Right cardiac atrium (tissue), 5 donors: ENCODE data around the gene COL23A1. TPM values are rescaled to one million over a fixed set of nuclear protein-coding genes. Genes with fewer than 3 reads are reported as not detected.

ENCODE experiments used
- ATAC-seq, 2 donors: fragments of 200-7000 bp; cut with Tn5 transposase; one replicate each; pipeline versions ENCODE4 v1.8.0 to v1.9.1; 2020; ENCODE audit warnings: moderate library complexity in 2 of 2, mild to moderate bottlenecking in 1 of 2
- DNase-seq, 3 donors: peaks; one replicate each; pipeline ENCODE4 v3.0.0-alpha.2; 2020
- H3K27ac ChIP-seq: one replicate; pipeline ENCODE4 v1.5.1; 2013; ENCODE audit warnings: mild to moderate bottlenecking, low read length, control low read depth, moderate library complexity
- H3K27me3 ChIP-seq: one replicate; pipeline ENCODE4 v1.6.1; 2013; ENCODE audit not compliant: control insufficient read depth, insufficient read depth
- H3K4me1 ChIP-seq: one replicate; pipeline ENCODE4 v1.6.1; 2013; ENCODE audit warnings: low read length; ENCODE audit not compliant: control insufficient read depth, insufficient read depth
- H3K4me3 ChIP-seq: one replicate; pipeline ENCODE4 v1.5.1; 2013; ENCODE audit warnings: low read length, control low read depth
- H3K9me3 ChIP-seq: one replicate; pipeline ENCODE4 v1.6.1; 2013; ENCODE audit warnings: low read length; ENCODE audit not compliant: control insufficient read depth
- WGBS: extraction: QIAGEN DNeasy Blood & Tissue Kit; methylation state at CpG from one replicate; pipeline ENCODE4 v1.1.7; 2013; 5-methylcytosine and 5-hydroxymethylcytosine counted together
- intact Hi-C, 4 donors: fragments of 100-400 bp; cut with DNase I; formaldehyde crosslinking; loops; one replicate each; pipeline versions ENCODE4 v1.11.0 to v1.14.0; 2022 to 2023
- polyA plus RNA-seq: library from polyadenylated mRNA; stranded (reverse); fragments of 200-250 nt; gene quantifications from one replicate; pipeline ENCODE4 v1.2.3, GENCODE V29; 2013
- total RNA-seq, 4 donors: library from RNA; stranded (reverse); fragmentation: NEBNext Ultra II Directional; extraction: Animal tissue kit (Norgen Biotek cat#: 25700); gene quantifications; one replicate each; pipeline ENCODE4 v1.2.1, GENCODE V29; 2021
- donor health status: healthy with polysubstance abuse.
- donor health status: DM: no; HTN: yes; CAD: no.
- donor health status: DM: no; HTN: no; CAD: no.
- donor health status: DM: no; HTN: yes; CAD: no; lungs with severe emphysema.
- donor health status: DM: yes; HTN: yes; CAD: no.

Gene COL23A1
- total and polyA plus RNA-seq, 5 donors, result 2.5 to 13.6 (median 6.3) TPM

DNA sequence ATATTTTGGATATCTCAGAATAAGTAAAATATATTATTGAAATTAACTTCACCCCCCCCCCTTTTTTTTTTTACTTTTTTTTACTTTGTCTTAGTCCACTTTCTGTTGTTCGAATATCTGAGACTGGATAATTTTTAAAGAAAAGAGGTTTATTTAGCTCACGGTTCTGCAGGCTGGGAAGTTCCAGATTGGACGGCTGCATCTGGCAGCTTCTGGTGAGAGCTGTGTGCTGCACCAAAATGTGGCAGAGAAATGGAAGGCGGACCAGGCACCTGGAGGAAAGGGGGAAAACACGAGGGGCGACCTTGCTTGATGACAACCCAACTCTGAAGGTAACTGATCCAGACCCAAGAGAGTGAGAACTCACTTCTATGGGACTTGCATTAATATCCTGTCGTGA, 397.4 kb downstream of the COL23A1 start:
- intact Hi-C loops, result no loop called here
- 90% methylated on average over 7 of the region's 7 CpGs for WGBS
- Histone ChIP-seq H3K4me1 (no peaks in the 10 kb centered on the region), H3K4me3 (no peak overlapping the region), H3K9me3 (no peaks in the 10 kb centered on the region), H3K27ac (no peak overlapping the region), H3K27me3 (no peaks in the 10 kb centered on the region)
- ATAC-seq, result no peak
- no peak for DNase-seq

DNA sequence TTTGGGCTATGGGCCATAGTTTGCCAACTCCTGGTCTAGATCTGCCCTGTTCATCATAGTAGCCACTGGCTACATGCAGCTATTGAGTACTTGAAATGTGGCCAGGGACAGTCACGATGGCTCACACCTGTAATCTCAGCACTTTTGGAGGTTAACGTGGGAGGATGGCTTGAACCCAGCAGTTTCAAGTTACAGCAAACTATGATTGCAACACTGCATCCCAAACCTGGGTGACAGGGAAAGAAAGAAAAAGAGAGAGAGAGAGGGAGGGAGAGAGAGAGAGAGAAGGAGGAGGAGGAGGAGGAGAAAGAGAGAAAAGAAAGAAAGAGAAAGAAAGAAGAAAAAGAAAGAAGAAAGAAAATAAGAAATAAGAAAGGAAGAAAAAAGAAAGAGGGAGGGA, 397.9 kb downstream of the COL23A1 start:
- Histone ChIP-seq H3K4me1 (no peaks in the 10 kb centered on the region), H3K4me3 (no peak overlapping the region), H3K27me3 (no peaks in the 10 kb centered on the region), H3K9me3 (no peaks in the 10 kb centered on the region), H3K27ac (no peak overlapping the region)
- 63% methylated on average over 2 of the region's 2 CpGs for WGBS
- DNase-seq, result no peak
- intact Hi-C loops, result no loop called here
- no peak for ATAC-seq

DNA sequence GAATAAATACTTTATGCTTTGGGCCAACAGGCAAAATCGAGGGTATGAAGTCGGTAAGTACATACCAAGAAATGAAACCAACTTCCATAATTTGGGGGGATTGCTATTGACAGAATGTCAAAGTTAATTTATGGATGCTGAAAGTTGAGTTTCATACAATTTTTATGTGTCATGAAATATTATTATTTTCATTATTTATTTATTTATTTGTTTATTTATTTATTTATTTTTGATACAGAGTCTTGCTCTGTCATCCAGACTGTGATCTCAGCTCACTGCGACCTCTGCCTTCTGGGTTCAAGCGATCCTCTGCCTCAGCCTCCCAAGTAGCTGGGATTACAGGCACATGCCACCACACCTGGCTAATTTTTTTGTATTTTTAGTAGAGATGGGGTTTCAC, 398.5 kb downstream of the COL23A1 start:
- 71% methylated on average over 4 of the region's 4 CpGs for whole genome bisulfite sequencing
- no peaks in the 10 kb centered on the region for H3K27me3 ChIP-seq

DNA sequence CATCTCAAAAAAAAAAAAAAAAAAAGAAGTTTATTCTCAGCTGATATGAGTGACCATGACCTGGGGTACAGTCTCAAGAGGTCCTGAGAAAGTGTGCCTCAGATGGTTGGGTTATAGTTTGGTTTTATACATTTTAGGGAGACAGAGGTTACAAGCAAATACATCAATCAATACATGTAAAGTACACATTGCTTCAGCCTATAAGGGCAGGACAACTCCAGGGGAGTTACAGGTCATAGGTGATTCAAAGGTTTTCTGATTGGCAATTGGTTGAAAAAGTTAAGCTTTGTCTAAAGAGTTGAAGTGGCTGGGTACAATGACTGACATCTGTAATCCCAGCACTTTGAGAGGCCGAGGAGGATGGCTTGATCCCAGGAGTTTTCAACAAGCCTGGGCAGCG, 400.8 kb downstream of the COL23A1 start:
- Histone ChIP-seq H3K9me3 (no peaks in the 10 kb centered on the region), H3K27ac (no peak overlapping the region), H3K27me3 (no peaks in the 10 kb centered on the region), H3K4me1 (no peaks in the 10 kb centered on the region), H3K4me3 (no peak overlapping the region)
- WGBS, result 43% methylated on average over 2 of the region's 2 CpGs
- no peak for DNase-seq
- intact Hi-C loops, result no loop called here
- no peak for ATAC-seq

More for the DNA sequence above, 398.5 kb downstream of the COL23A1 start:
- intact Hi-C loops, result no loop called here
- Histone ChIP-seq H3K9me3 (no peaks in the 10 kb centered on the region), H3K27ac (no peak overlapping the region), H3K4me3 (no peak overlapping the region), H3K4me1 (no peaks in the 10 kb centered on the region)
- ATAC-seq, result no peak
- no peak for DNase-seq

Other genes with a start within 250 kb of the COL23A1 start
- gene CLK4, start 36.7 kb upstream of the COL23A1 start, total RNA-seq, result 10 to 100 TPM; 15.5 to 27.0 (median 24.0) TPM
- 15.5 TPM for gene CLK4, start 36.7 kb upstream of the COL23A1 start, polyA plus RNA-seq
- gene ZNF354A, start 140.3 kb upstream of the COL23A1 start, total RNA-seq, result 1 to 10 TPM; 6.5 to 7.3 (median 6.7) TPM
- 6.8 TPM for gene ZNF354A, start 140.3 kb upstream of the COL23A1 start, polyA plus RNA-seq